ENCODE measurements around the gene UBN1.

Gene UBN1

GRCh38 chr16:4846901-4847773 lies at the start of gene UBN1, which contains the start of gene GLYR1:
TSS of gene UBN1 (plus strand) at chr16:4847481. CDS start at chr16:4852918, 5,437 bp downstream.
TSS of gene GLYR1 (minus strand) at chr16:4847288. CDS start at chr16:4847265, 23 bp downstream.
- Histone ChIP-seq H3K36me3 (ENCODE audit: control insufficient read depth in 2 of 2, insufficient read depth in 2 of 2, low read length in 2 of 2) (peaks cover 24 to 25% of the 10 kb centered on the region in 2 donors), H3K27ac (ENCODE audit: low read depth in 2 of 2, low read length in 2 of 2) (peak within 1 kb of the TSS; percentile 92 to 96), H3K9me3 (ENCODE audit: control insufficient read depth in 2 of 2, low read length in 2 of 2) (no peaks in the 10 kb centered on the region), H3K9ac (ENCODE audit: low read depth in 1 of 2, low read length in 2 of 2) (peak within 1 kb of the TSS; percentile 74 to 89), H3K27me3 (ENCODE audit: control insufficient read depth in 2 of 2, insufficient read depth in 2 of 2, low read length in 2 of 2) (no peaks in the 10 kb centered on the region), H3K4me3 (ENCODE audit: low read length in 2 of 2) (peak within 1 kb of the TSS; percentile 76 to 80), H3K4me1 (ENCODE audit: control insufficient read depth in 2 of 2, insufficient read depth in 2 of 2, low read length in 2 of 2) (peaks cover 20 to 27% of the 10 kb centered on the region in 2 donors)

- H3K27ac ChIP-seq (ENCODE audit: low read depth in 2 of 2, low read length in 2 of 2) = no peak overlapping the region
- H3K4me1 ChIP-seq (ENCODE audit: control insufficient read depth in 2 of 2, insufficient read depth in 2 of 2, low read length in 2 of 2) = peaks cover 19 to 31% of the 10 kb centered on the region in 2 donors
- no peak overlapping the region for H3K9ac ChIP-seq (ENCODE audit: low read depth in 1 of 2, low read length in 2 of 2)
- H3K4me3 ChIP-seq (ENCODE audit: low read length in 2 of 2) = no peak overlapping the region
- no peaks in the 10 kb centered on the region for H3K27me3 ChIP-seq (ENCODE audit: control insufficient read depth in 2 of 2, insufficient read depth in 2 of 2, low read length in 2 of 2)
- no peaks in the 10 kb centered on the region for H3K9me3 ChIP-seq (ENCODE audit: control insufficient read depth in 2 of 2, low read length in 2 of 2)
- H3K36me3 ChIP-seq (ENCODE audit: control insufficient read depth in 2 of 2, insufficient read depth in 2 of 2, low read length in 2 of 2) = peaks cover 12 to 15% of the 10 kb centered on the region in 2 donors
Observed at GRCh38 chr16:4797805-4798252, 49.5 kb upstream of the UBN1 start.

GRCh38 chr16:4798456-4798855 lies 48.8 kb upstream of the UBN1 start:
- peaks cover 12 to 15% of the 10 kb centered on the region in 2 donors for H3K36me3 ChIP-seq (ENCODE audit: control insufficient read depth in 2 of 2, insufficient read depth in 2 of 2, low read length in 2 of 2)
- H3K27ac ChIP-seq (ENCODE audit: low read depth in 2 of 2, low read length in 2 of 2) = no peak overlapping the region
- H3K9ac ChIP-seq (ENCODE audit: low read depth in 1 of 2, low read length in 2 of 2) = no peak overlapping the region
- H3K4me3 ChIP-seq (ENCODE audit: low read length in 2 of 2) = no peak overlapping the region
- peaks cover 19 to 31% of the 10 kb centered on the region in 2 donors for H3K4me1 ChIP-seq (ENCODE audit: control insufficient read depth in 2 of 2, insufficient read depth in 2 of 2, low read length in 2 of 2)
- H3K27me3 ChIP-seq (ENCODE audit: control insufficient read depth in 2 of 2, insufficient read depth in 2 of 2, low read length in 2 of 2) = no peaks in the 10 kb centered on the region
- no peaks in the 10 kb centered on the region for H3K9me3 ChIP-seq (ENCODE audit: control insufficient read depth in 2 of 2, low read length in 2 of 2)

GRCh38 chr16:4799171-4799855 lies 48.0 kb upstream of the UBN1 start:
- Histone ChIP-seq H3K36me3 (ENCODE audit: control insufficient read depth in 2 of 2, insufficient read depth in 2 of 2, low read length in 2 of 2) (peaks cover 12 to 15% of the 10 kb centered on the region in 2 donors), H3K9me3 (ENCODE audit: control insufficient read depth in 2 of 2, low read length in 2 of 2) (no peaks in the 10 kb centered on the region), H3K27ac (ENCODE audit: low read depth in 2 of 2, low read length in 2 of 2) (no peak overlapping the region), H3K4me3 (ENCODE audit: low read length in 2 of 2) (no peak overlapping the region), H3K4me1 (ENCODE audit: control insufficient read depth in 2 of 2, insufficient read depth in 2 of 2, low read length in 2 of 2) (peaks cover 19 to 31% of the 10 kb centered on the region in 2 donors), H3K9ac (ENCODE audit: low read depth in 1 of 2, low read length in 2 of 2) (no peak overlapping the region), H3K27me3 (ENCODE audit: control insufficient read depth in 2 of 2, insufficient read depth in 2 of 2, low read length in 2 of 2) (no peaks in the 10 kb centered on the region)

GRCh38 chr16:4800290-4801041 lies 46.8 kb upstream of the UBN1 start:
- Histone ChIP-seq H3K27me3 (ENCODE audit: control insufficient read depth in 2 of 2, insufficient read depth in 2 of 2, low read length in 2 of 2) (no peaks in the 10 kb centered on the region), H3K9ac (ENCODE audit: low read depth in 1 of 2, low read length in 2 of 2) (peak overlapping the region; percentile 24 to 29), H3K4me3 (ENCODE audit: low read length in 2 of 2) (peak overlapping the region in 1 of 2 donors; percentile 13), H3K27ac (ENCODE audit: low read depth in 2 of 2, low read length in 2 of 2) (peak overlapping the region; percentile 49 to 82), H3K36me3 (ENCODE audit: control insufficient read depth in 2 of 2, insufficient read depth in 2 of 2, low read length in 2 of 2) (peaks cover 14 to 19% of the 10 kb centered on the region in 2 donors), H3K4me1 (ENCODE audit: control insufficient read depth in 2 of 2, insufficient read depth in 2 of 2, low read length in 2 of 2) (peaks cover 19 to 31% of the 10 kb centered on the region in 2 donors), H3K9me3 (ENCODE audit: control insufficient read depth in 2 of 2, low read length in 2 of 2) (no peaks in the 10 kb centered on the region)

GRCh38 chr16:4801051-4801961 lies 46.0 kb upstream of the UBN1 start:
- H3K4me3 ChIP-seq (ENCODE audit: low read length in 2 of 2) = peak overlapping the region; percentile 69 to 72
- peak overlapping the region; percentile 82 to 94 for H3K27ac ChIP-seq (ENCODE audit: low read depth in 2 of 2, low read length in 2 of 2)
- peaks cover 19 to 31% of the 10 kb centered on the region in 2 donors for H3K4me1 ChIP-seq (ENCODE audit: control insufficient read depth in 2 of 2, insufficient read depth in 2 of 2, low read length in 2 of 2)
- no peaks in the 10 kb centered on the region for H3K27me3 ChIP-seq (ENCODE audit: control insufficient read depth in 2 of 2, insufficient read depth in 2 of 2, low read length in 2 of 2)
- peaks cover 14 to 23% of the 10 kb centered on the region in 2 donors for H3K36me3 ChIP-seq (ENCODE audit: control insufficient read depth in 2 of 2, insufficient read depth in 2 of 2, low read length in 2 of 2)
- H3K9ac ChIP-seq (ENCODE audit: low read depth in 1 of 2, low read length in 2 of 2) = peak overlapping the region; percentile 57 to 85
- H3K9me3 ChIP-seq (ENCODE audit: control insufficient read depth in 2 of 2, low read length in 2 of 2) = no peaks in the 10 kb centered on the region

- H3K4me3 ChIP-seq (ENCODE audit: low read length in 2 of 2) = peak within 1 kb of the TSS; percentile 69 to 72
- H3K9ac ChIP-seq (ENCODE audit: low read depth in 1 of 2, low read length in 2 of 2) = peak within 1 kb of the TSS; percentile 72 to 85
- peak within 1 kb of the TSS; percentile 82 to 94 for H3K27ac ChIP-seq (ENCODE audit: low read depth in 2 of 2, low read length in 2 of 2)
- peaks cover 19 to 24% of the 10 kb centered on the region in 2 donors for H3K4me1 ChIP-seq (ENCODE audit: control insufficient read depth in 2 of 2, insufficient read depth in 2 of 2, low read length in 2 of 2)
- H3K9me3 ChIP-seq (ENCODE audit: control insufficient read depth in 2 of 2, low read length in 2 of 2) = no peaks in the 10 kb centered on the region
- H3K27me3 ChIP-seq (ENCODE audit: control insufficient read depth in 2 of 2, insufficient read depth in 2 of 2, low read length in 2 of 2) = no peaks in the 10 kb centered on the region
- peaks cover 14 to 23% of the 10 kb centered on the region in 2 donors for H3K36me3 ChIP-seq (ENCODE audit: control insufficient read depth in 2 of 2, insufficient read depth in 2 of 2, low read length in 2 of 2)
Observed at GRCh38 chr16:4801962-4802658, 45.2 kb upstream of the UBN1 start, which contains the start of gene ROGDI. TSS of gene ROGDI (minus strand) at chr16:4802633. CDS start at chr16:4802571, 62 bp downstream.

GRCh38 chr16:4802659-4803287 lies 44.5 kb upstream of the UBN1 start:
- H3K36me3 ChIP-seq (ENCODE audit: control insufficient read depth in 2 of 2, insufficient read depth in 2 of 2, low read length in 2 of 2) = peaks cover 14 to 26% of the 10 kb centered on the region in 2 donors
- H3K4me1 ChIP-seq (ENCODE audit: control insufficient read depth in 2 of 2, insufficient read depth in 2 of 2, low read length in 2 of 2) = peaks cover 19 to 20% of the 10 kb centered on the region in 2 donors
- peak overlapping the region; percentile 69 to 72 for H3K4me3 ChIP-seq (ENCODE audit: low read length in 2 of 2)
- H3K27me3 ChIP-seq (ENCODE audit: control insufficient read depth in 2 of 2, insufficient read depth in 2 of 2, low read length in 2 of 2) = no peaks in the 10 kb centered on the region
- H3K9me3 ChIP-seq (ENCODE audit: control insufficient read depth in 2 of 2, low read length in 2 of 2) = no peaks in the 10 kb centered on the region
- H3K9ac ChIP-seq (ENCODE audit: low read depth in 1 of 2, low read length in 2 of 2) = peak overlapping the region; percentile 72 to 85
- peak overlapping the region; percentile 82 to 94 for H3K27ac ChIP-seq (ENCODE audit: low read depth in 2 of 2, low read length in 2 of 2)
